GM12878 (cell line): ENCODE data around the gene UTS2. TPM values are rescaled to one million over a fixed set of nuclear protein-coding genes. Genes with fewer than 3 reads are reported as not detected.

Experiments
- ATAC-seq: fragments of 200-7000 bp; cut with Tn5 transposase; 3 replicates; pipeline ENCODE4 v1.9.1; 2020; ENCODE audit warnings: mild to moderate bottlenecking, moderate library complexity
- BruUV-seq: library from RNA; stranded (reverse); fragments of 400-500 nt; replicated peaks from 2 replicates; lab custom pipeline; 2021; lab: Mats Ljungman, UMichigan
- CTCF ChIA-PET: fragments of 300-600 bp; sonication (Branson Sonifier 250); formaldehyde crosslinking; extraction: SDS; loops from one replicate; lab custom pipeline; 2021; ENCODE audit warnings: inconsistent platforms; lab: Yijun Ruan, JAX
- POLR2A ChIA-PET: fragments of 350-600 bp; formaldehyde crosslinking; extraction: SDS; loops from one replicate; lab custom pipeline; 2021; ENCODE audit warnings: inconsistent platforms; lab: Charles Lee
- RAD21 ChIA-PET: fragments of 300-600 bp; sonication (Branson Sonifier 250); formaldehyde crosslinking; loops from one replicate; lab custom pipeline; 2023; ENCODE audit warnings: antibody characterized with exemption; ENCODE audit not compliant: unreplicated experiment; lab: Charles Lee
- SMC1A ChIA-PET: fragments of 300-600 bp; sonication (Branson Sonifier 250); formaldehyde crosslinking; loops from one replicate; lab custom pipeline; 2023; ENCODE audit not compliant: unreplicated experiment, uncharacterized antibody; lab: Charles Lee
- DNase-seq: peaks from one replicate; pipeline ENCODE4 v3.0.0-alpha.2; 2011; ENCODE audit warnings: low read depth, low spot score
- FAIRE-seq: peaks from 3 replicates; lab custom pipeline; 2011; peaks lifted over from hg19 to GRCh38; lab: Jason Lieb, UNC
- H2AFZ ChIP-seq: 2 replicates; pipeline ENCODE4 v1.6.0; 2011; ENCODE audit warnings: low read depth, low read length, control low read depth; ENCODE audit not compliant: control insufficient read depth
- H3K27ac ChIP-seq: 2 replicates; pipeline ENCODE4 v1.5.1; 2011; ENCODE audit warnings: control low read depth; ENCODE audit not compliant: control insufficient read depth, insufficient read depth
- H3K27me3 ChIP-seq, 2 experiments: replicated peaks in 1 of 2; 2 replicates each; pipeline versions ENCODE4 v1.6.0 to v1.6.1; 2011; ENCODE audit warnings: low read length in 1 of 2; ENCODE audit not compliant: control insufficient read depth in 2 of 2, insufficient read depth in 2 of 2
- H3K36me3 ChIP-seq, 2 experiments: 2 replicates each; pipeline ENCODE4 v1.5.1; 2011; ENCODE audit warnings: low read length in 1 of 2; ENCODE audit not compliant: control insufficient read depth in 2 of 2, insufficient read depth in 2 of 2
- H3K4me1 ChIP-seq: 2 replicates; pipeline ENCODE4 v1.6.1; 2011; ENCODE audit warnings: mild to moderate bottlenecking, low read length, moderate library complexity, mixed read lengths; ENCODE audit not compliant: control insufficient read depth, insufficient read depth
- H3K4me2 ChIP-seq: 2 replicates; pipeline ENCODE4 v1.6.0; 2011; ENCODE audit warnings: control low read depth; ENCODE audit not compliant: control insufficient read depth, insufficient read depth
- H3K4me3 ChIP-seq: fragments of 200-600 bp; sonication (generic); 2 replicates; pipeline ENCODE4 v1.5.1; 2016
- H3K79me2 ChIP-seq: 2 replicates; pipeline ENCODE4 v1.6.0; 2011; ENCODE audit warnings: low read length; ENCODE audit not compliant: control insufficient read depth, insufficient read depth
- H3K9ac ChIP-seq: 2 replicates; pipeline ENCODE4 v1.8.0; 2011; ENCODE audit warnings: low read length, control low read depth, mixed read lengths; ENCODE audit not compliant: control insufficient read depth, insufficient read depth
- H3K9me3 ChIP-seq: replicated peaks from 3 replicates; pipeline ENCODE4 v1.5.1; 2011; ENCODE audit warnings: mild to moderate bottlenecking, low read length; ENCODE audit not compliant: control insufficient read depth, insufficient read depth
- H4K20me1 ChIP-seq: 2 replicates; pipeline ENCODE4 v1.6.0; 2011; ENCODE audit not compliant: control insufficient read depth, insufficient read depth
- JUND ChIP-seq: IDR thresholded peaks from 2 replicates; pipeline ENCODE4 v1.6.1; 2012; ENCODE audit warnings: low read depth, mild to moderate bottlenecking, low read length, improper control_type of control experiment, moderate library complexity
- NFIC ChIP-seq: IDR thresholded peaks from 2 replicates; pipeline ENCODE4 v1.6.1; 2012; ENCODE audit warnings: low read depth, mild to moderate bottlenecking, inconsistent platforms, low read length, moderate library complexity
- NFYB ChIP-seq: IDR thresholded peaks from 2 replicates; pipeline ENCODE4 v1.6.1; 2011; ENCODE audit warnings: low read depth, mild to moderate bottlenecking, low read length, improper control_type of control experiment, moderate library complexity; ENCODE audit not compliant: insufficient read depth
- NKRF ChIP-seq: fragments of 450-650 bp; conservative IDR thresholded peaks from 2 replicates; pipeline ENCODE4 v1.6.1; 2017; ENCODE audit warnings: mild to moderate bottlenecking, moderate library complexity
- PAX8 ChIP-seq: fragments of 450-650 bp; IDR thresholded peaks from 2 replicates; pipeline ENCODE4 v1.6.1; 2017; ENCODE audit warnings: mild to moderate bottlenecking, moderate library complexity
- RELA ChIP-seq: fragments of 450-650 bp; IDR thresholded peaks from 2 replicates; pipeline ENCODE4 v1.8.0; 2014; ENCODE audit warnings: borderline replicate concordance; ENCODE audit not compliant: partially characterized antibody
- SIX5 ChIP-seq: IDR thresholded peaks from 2 replicates; pipeline ENCODE4 v1.6.1; 2011; ENCODE audit warnings: mild to moderate bottlenecking, low read depth, low read length, moderate library complexity; ENCODE audit not compliant: severe bottlenecking
- SMAD5 ChIP-seq: IDR thresholded peaks from 2 replicates; pipeline ENCODE4 v1.6.1; 2016; ENCODE audit warnings: antibody characterized with exemption, low read depth
- SREBF2 ChIP-seq: IDR thresholded peaks from 2 replicates; pipeline ENCODE4 v1.6.1; 2012; ENCODE audit warnings: mild to moderate bottlenecking, low read length
- TBL1XR1 ChIP-seq: IDR thresholded peaks from 2 replicates; pipeline ENCODE4 v1.6.1; 2012; ENCODE audit warnings: low read depth, low read length, improper control_type of control experiment
- WGBS: methylation state at CpG from one replicate; pipeline ENCODE4 v1.1.6; 2016; ENCODE audit warnings: low lambda C conversion rate; ENCODE audit not compliant: insufficient replicate concordance, insufficient coverage; ENCODE audit errors: missing lambda C conversion rate; 5-methylcytosine and 5-hydroxymethylcytosine counted together
- in situ Hi-C: fragments of 300-500 bp; cut with MboI; formaldehyde crosslinking; loops from 9 replicates; pipeline ENCODE4 v1.14.3; 2018; ENCODE audit warnings: mixed read lengths
- intact Hi-C: fragments of 100-400 bp; cut with micrococcal nuclease; formaldehyde crosslinking; loops from one replicate; pipeline ENCODE4 v1.14.2; 2022; ENCODE audit not compliant: unreplicated experiment
- polyA plus RNA-seq, 11 experiments: library from polyadenylated mRNA; depleted of rRNA in 4 of 11; unstranded in 6 of 11; stranded (reverse) in 5 of 11; fragments of >200 nt; fragmentation: Nextera tagmentation in 4 of 11; fragmentation: Illumina TruSeq in 1 of 11; extraction: Ambion mirVana in 4 of 11; extraction: Trizol in 1 of 11; gene quantifications; 1 replicate in 1 of 11; 2 replicates in 10 of 11; pipeline versions ENCODE4 v1.2.1 to v1.2.3, GENCODE V29; 2011 to 2016; ENCODE audit warnings: inconsistent platforms in 2 of 11, missing spikeins in 2 of 11, low read depth in 1 of 11
- total RNA-seq, 4 experiments: library from RNA; depleted of rRNA in 3 of 4; stranded (reverse); fragments of >200 nt in 3 of 4; fragmentation: Illumina TruSeq in 1 of 4; extraction: Trizol in 1 of 4; gene quantifications; 2 replicates each; pipeline versions ENCODE4 v1.2.1 to v1.2.3, GENCODE V29; 2013 to 2021

Gene UTS2
- total and polyA plus RNA-seq, 10 of the 15 experiments (the other 5 are each of a cell fraction or from before 2014, with no cell fraction given), result not detected

GRCh38 chr1:7878027-7878426 lies 25.2 kb upstream of the UTS2 start:
- H2AFZ ChIP-seq, result no peak overlapping the region
- SMC1A ChIA-PET, result interaction anchor here (0.6 kb wide), 1 partner anchor 134 kb away, joined by 3 read pairs; no protein-coding TSS in a partner anchor
- H3K9ac ChIP-seq, result no peak overlapping the region
- intact Hi-C loops (no loop called here), in situ Hi-C loops (no loop called here)
- no peaks in the 10 kb centered on the region for H4K20me1 ChIP-seq
- POLR2A ChIA-PET, result no interaction called here
- H3K9me3 ChIP-seq, result no peaks in the 10 kb centered on the region; the same call in 2 of the 3 replicates
- H3K4me2 ChIP-seq, result no peak overlapping the region
- no peaks in the 10 kb centered on the region for H3K4me1 ChIP-seq
- TF ChIP-seq NFYB, result no peak
- TF ChIP-seq JUND, result no peak
- TF ChIP-seq NFIC, result no peak
- FAIRE-seq (no peak), ATAC-seq (no peak), DNase-seq (no peak)
- no peak overlapping the region for H3K4me3 ChIP-seq
- no peaks in the 10 kb centered on the region for H3K36me3 ChIP-seq
- WGBS, result 0% methylated on average over 1 of the region's 1 CpG
- no peak overlapping the region for H3K27ac ChIP-seq
- no TSS peak for BruUV-seq
- no peaks in the 10 kb centered on the region for H3K79me2 ChIP-seq
- no peaks in the 10 kb centered on the region for H3K27me3 ChIP-seq
- CTCF ChIA-PET, result interaction anchor here (0.6 kb wide), 1 partner anchor 167 kb away, joined by 4 read pairs; no protein-coding TSS in a partner anchor
- RAD21 ChIA-PET, result no interaction called here

DNA sequence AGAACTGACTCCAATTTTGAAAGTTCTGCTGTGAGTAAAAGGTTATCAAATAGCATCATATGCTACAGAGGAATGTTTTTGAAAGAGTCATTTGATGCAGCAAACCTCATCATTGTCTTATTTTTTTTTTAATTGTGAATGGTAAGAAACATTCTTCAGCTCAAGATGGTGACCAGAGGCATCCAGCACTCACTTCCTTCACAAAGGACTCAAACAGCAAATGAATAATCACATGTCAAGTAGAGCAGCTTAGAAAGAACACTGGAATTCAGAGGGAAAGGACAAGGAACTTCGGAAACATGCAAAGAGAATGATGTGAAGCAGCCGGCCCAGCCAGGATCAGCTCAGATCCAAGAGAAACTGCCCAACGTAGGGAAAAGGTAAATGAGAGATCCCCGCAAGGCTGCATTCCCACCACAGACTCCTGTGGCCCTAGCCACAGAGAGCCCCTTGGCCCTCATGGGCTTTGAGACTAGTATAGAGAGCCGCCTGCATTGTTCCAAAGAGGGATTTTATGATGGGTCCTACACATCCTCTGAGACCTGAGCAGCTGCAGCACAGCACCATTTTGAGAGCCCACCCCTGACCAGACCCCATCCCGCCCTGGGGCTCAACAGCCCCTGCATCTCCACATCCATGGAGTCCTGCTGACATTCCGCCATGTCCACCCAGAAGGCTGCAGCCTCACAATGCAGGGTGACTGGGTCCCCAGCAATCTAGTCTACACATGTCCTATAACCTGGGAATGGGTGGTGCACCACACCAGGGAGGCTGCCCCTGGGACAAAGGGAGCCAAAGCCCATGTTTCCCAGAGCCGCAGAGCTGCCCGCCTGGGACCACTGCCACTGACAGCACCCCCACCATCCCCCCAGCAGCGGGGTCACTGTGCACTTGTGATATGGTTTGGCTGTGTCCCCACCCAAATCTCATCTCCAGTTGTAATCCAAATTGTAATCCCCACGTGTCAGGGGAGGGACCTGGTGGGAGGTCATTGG lies 21.2 kb upstream of the UTS2 start:
- H3K9ac ChIP-seq, result no peak overlapping the region
- FAIRE-seq (no peak), DNase-seq (no peak), ATAC-seq (no peak)
- ChIA-PET CTCF (interaction anchor here (1.7 kb wide), 1 partner anchor 121 kb away, joined by 5 read pairs; no protein-coding TSS in a partner anchor), RAD21 (no interaction called here), POLR2A (interaction anchor here (0.5 kb wide), 1 partner anchor 109 kb away, joined by 3 read pairs; no protein-coding TSS in a partner anchor), SMC1A (interaction anchor here (0.8 kb wide), 1 partner anchor 29 kb away, joined by 3 read pairs; no protein-coding TSS in a partner anchor)
- no peak overlapping the region for H3K27ac ChIP-seq
- H3K4me1 ChIP-seq, result no peaks in the 10 kb centered on the region
- no peaks in the 10 kb centered on the region; the same call in 2 of the 3 replicates for H3K9me3 ChIP-seq
- H3K4me3 ChIP-seq, result no peak overlapping the region
- no peaks in the 10 kb centered on the region for H3K27me3 ChIP-seq
- no peak overlapping the region for H3K4me2 ChIP-seq
- H3K79me2 ChIP-seq, result no peaks in the 10 kb centered on the region
- H2AFZ ChIP-seq, result no peak overlapping the region
- intact Hi-C loops (no loop called here), in situ Hi-C loops (no loop called here)
- BruUV-seq, result no TSS peak
- no peaks in the 10 kb centered on the region for H4K20me1 ChIP-seq
- 42% methylated on average over 11 of the region's 11 CpGs for WGBS
- H3K36me3 ChIP-seq, result no peaks in the 10 kb centered on the region
- TF ChIP-seq RELA, result no peak
- no peak for TF ChIP-seq PAX8
- no peak for TF ChIP-seq NFIC
- TF ChIP-seq NKRF, result no peak
- no peak for TF ChIP-seq SIX5
- no peak for TF ChIP-seq TBL1XR1
- no peak for TF ChIP-seq SMAD5
- no peak for TF ChIP-seq SREBF2
